HepG2 (cell line): ENCODE measurements around the gene GALR2. TPM values are rescaled to one million over a fixed set of nuclear protein-coding genes. Genes with fewer than 3 reads are reported as not detected.

Source experiments
- BRCA1 ChIP-seq: sonication (generic); formaldehyde crosslinking; IDR thresholded peaks from 2 replicates; pipeline ENCODE4 v1.4.0; 2020; ENCODE audit warnings: missing genetic modification reagents
- CREB1 ChIP-seq, 2 experiments: fragments of 450-650 bp in 1 of 2; IDR thresholded peaks; 2 replicates each; pipeline ENCODE4 v1.6.1; 2016 to 2017; ENCODE audit warnings: control low read depth in 1 of 2, mild to moderate bottlenecking in 1 of 2, missing compliant biosample characterization in 1 of 2, missing genetic modification characterization in 1 of 2
- FOXC1 ChIP-seq: sonication (generic); formaldehyde crosslinking; IDR thresholded peaks from 2 replicates; pipeline ENCODE4 v1.8.0; 2022; ENCODE audit warnings: mild to moderate bottlenecking, missing genetic modification reagents, borderline replicate concordance
- SRY ChIP-seq: sonication (generic); formaldehyde crosslinking; IDR thresholded peaks from 2 replicates; pipeline ENCODE4 v1.8.0; 2022; ENCODE audit warnings: mild to moderate bottlenecking, missing genetic modification reagents
- SYNCRIP ChIP-seq: fragments of 200-400 bp; formaldehyde crosslinking; IDR thresholded peaks from 2 replicates; pipeline ENCODE4 v1.6.1; 2018; ENCODE audit warnings: mild to moderate bottlenecking, low read depth, low read length; ENCODE audit not compliant: insufficient read depth
- TP53 ChIP-seq: sonication (generic); formaldehyde crosslinking; conservative IDR thresholded peaks from 2 replicates; pipeline ENCODE4 v1.4.0; 2020; ENCODE audit warnings: missing genetic modification reagents
- ZKSCAN5 ChIP-seq: sonication (generic); formaldehyde crosslinking; IDR thresholded peaks from 2 replicates; pipeline ENCODE4 v1.5.1; 2020; ENCODE audit warnings: mild to moderate bottlenecking, missing genetic modification reagents
- ZNF12 ChIP-seq: sonication (generic); formaldehyde crosslinking; IDR thresholded peaks from 2 replicates; pipeline ENCODE4 v1.5.0; 2020; ENCODE audit warnings: missing genetic modification reagents
- ZNF703 ChIP-seq: sonication (generic); formaldehyde crosslinking; IDR thresholded peaks from 2 replicates; pipeline ENCODE4 v1.5.1; 2020; ENCODE audit warnings: missing genetic modification reagents, mild to moderate bottlenecking, moderate library complexity, borderline replicate concordance
- ZNF782 ChIP-seq: sonication (generic); formaldehyde crosslinking; IDR thresholded peaks from 2 replicates; pipeline ENCODE4 v1.4.0; 2020; ENCODE audit warnings: missing genetic modification reagents, mild to moderate bottlenecking, borderline replicate concordance
- polyA plus RNA-seq, 8 experiments: library from polyadenylated mRNA; depleted of rRNA in 3 of 8; stranded (reverse) in 7 of 8; unstranded in 1 of 8; fragments of >200 nt; fragmentation: Illumina TruSeq in 4 of 8; extraction: Trizol in 4 of 8; gene quantifications; 2 replicates each; pipeline versions ENCODE4 v1.2.1 to v1.2.3, GENCODE V29; 2011 to 2016; ENCODE audit warnings: low read depth in 4 of 8, missing spikeins in 1 of 8, mixed read lengths in 1 of 8; ENCODE audit not compliant: insufficient read depth in 1 of 8
- total RNA-seq, 5 experiments: library from RNA; depleted of rRNA; stranded (reverse); fragments of >200 nt; fragmentation: Illumina TruSeq; extraction: Trizol; gene quantifications; 2 replicates each; pipeline ENCODE4 v1.2.3, GENCODE V29; 2016; ENCODE audit warnings: low read depth in 1 of 5
- TF ChIP-seq, protein P1 (sequence below), 2 experiments: IDR thresholded peaks; 2 replicates each; pipeline ENCODE4 v1.6.1; 2011 to 2012; ENCODE audit warnings: low read length in 2 of 2, borderline replicate concordance in 1 of 2, low read depth in 1 of 2, mild to moderate bottlenecking in 1 of 2, moderate library complexity in 1 of 2

GALR2 gene
- total and polyA plus RNA-seq, 2 of the 13 experiments (the other 11 are each of a cell fraction or from before 2014, with no cell fraction given) = 0.48 to 0.58 TPM

DNA sequence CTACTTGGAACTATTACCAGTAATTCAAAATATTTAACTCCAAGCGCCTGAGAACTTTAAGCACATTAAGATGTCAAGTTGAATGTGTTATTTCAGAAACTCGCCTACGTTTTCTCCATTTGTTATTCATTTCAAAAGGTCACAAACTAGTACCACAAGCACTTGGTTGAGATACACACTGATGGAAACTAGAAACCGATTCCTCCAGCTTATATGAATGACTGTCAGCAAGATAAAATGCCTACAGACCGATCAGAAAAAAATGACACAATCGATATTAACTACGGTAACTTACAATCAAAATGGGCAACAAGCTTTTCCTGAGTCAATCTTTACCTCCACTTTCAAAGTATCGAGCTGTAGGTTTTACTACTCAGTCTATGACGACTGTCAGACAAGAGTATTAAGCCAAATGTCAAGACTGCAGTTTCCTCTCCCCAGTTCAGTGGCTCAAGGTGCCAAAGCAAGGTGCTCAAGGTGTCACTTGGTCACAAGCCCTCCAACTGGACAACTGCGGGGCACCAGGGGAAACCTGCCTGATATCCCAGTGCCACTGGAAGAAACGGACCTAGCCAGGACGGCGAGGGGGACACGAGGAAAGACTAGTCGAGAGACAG, 2.9 kb upstream of the GALR2 start (continued):
- TF ChIP-seq, protein P1, sequence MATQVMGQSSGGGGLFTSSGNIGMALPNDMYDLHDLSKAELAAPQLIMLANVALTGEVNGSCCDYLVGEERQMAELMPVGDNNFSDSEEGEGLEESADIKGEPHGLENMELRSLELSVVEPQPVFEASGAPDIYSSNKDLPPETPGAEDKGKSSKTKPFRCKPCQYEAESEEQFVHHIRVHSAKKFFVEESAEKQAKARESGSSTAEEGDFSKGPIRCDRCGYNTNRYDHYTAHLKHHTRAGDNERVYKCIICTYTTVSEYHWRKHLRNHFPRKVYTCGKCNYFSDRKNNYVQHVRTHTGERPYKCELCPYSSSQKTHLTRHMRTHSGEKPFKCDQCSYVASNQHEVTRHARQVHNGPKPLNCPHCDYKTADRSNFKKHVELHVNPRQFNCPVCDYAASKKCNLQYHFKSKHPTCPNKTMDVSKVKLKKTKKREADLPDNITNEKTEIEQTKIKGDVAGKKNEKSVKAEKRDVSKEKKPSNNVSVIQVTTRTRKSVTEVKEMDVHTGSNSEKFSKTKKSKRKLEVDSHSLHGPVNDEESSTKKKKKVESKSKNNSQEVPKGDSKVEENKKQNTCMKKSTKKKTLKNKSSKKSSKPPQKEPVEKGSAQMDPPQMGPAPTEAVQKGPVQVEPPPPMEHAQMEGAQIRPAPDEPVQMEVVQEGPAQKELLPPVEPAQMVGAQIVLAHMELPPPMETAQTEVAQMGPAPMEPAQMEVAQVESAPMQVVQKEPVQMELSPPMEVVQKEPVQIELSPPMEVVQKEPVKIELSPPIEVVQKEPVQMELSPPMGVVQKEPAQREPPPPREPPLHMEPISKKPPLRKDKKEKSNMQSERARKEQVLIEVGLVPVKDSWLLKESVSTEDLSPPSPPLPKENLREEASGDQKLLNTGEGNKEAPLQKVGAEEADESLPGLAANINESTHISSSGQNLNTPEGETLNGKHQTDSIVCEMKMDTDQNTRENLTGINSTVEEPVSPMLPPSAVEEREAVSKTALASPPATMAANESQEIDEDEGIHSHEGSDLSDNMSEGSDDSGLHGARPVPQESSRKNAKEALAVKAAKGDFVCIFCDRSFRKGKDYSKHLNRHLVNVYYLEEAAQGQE (IDR thresholded peaks at IDR 0.05; ENCODE audit: borderline replicate concordance in 1 of 2, low read depth in 1 of 2, low read length in 2 of 2) = no peak
- no peak for TF ChIP-seq SRY
- no peak for TF ChIP-seq TP53 (CRISPR knock-in tag)
- no peak for TF ChIP-seq ZNF703 (CRISPR knock-in tag)
- no peak for TF ChIP-seq BRCA1 (CRISPR knock-in tag)
- no peak for TF ChIP-seq FOXC1 (CRISPR knock-in tag)
- TF ChIP-seq CREB1 (IDR thresholded peaks at IDR 0.05) = no peak
- TF ChIP-seq CREB1 (CRISPR knock-in tag; IDR thresholded peaks at IDR 0.05) = no peak
- TF ChIP-seq ZNF782 = 0 out of 2 replicates have a peak, but pooled peaks have one; percentile 13
- TF ChIP-seq SYNCRIP = no peak
- TF ChIP-seq ZNF12 = no peak
- peak; percentile 48; the same call in 1 of the 2 replicates for TF ChIP-seq ZKSCAN5 (CRISPR knock-in tag)
